HepG2 (cell line): ENCODE results near the gene SLC7A6OS. TPM values are rescaled to one million over a fixed set of nuclear protein-coding genes. Genes with fewer than 3 reads are reported as not detected.

ENCODE experiments used
- ATAC-seq: fragments of 200-7000 bp; cut with Tn5 transposase; 3 replicates; pipeline ENCODE4 v1.9.1; 2020; ENCODE audit warnings: mild to moderate bottlenecking, moderate library complexity
- BruUV-seq: library from RNA; stranded (reverse); fragments of 400-500 nt; replicated peaks from 2 replicates; lab custom pipeline; 2021; lab: Mats Ljungman, UMichigan
- CTCF ChIA-PET: fragments of 300-600 bp; formaldehyde crosslinking; extraction: SDS; loops from one replicate; lab custom pipeline; 2021; ENCODE audit warnings: low total read pairs, inconsistent platforms, low intra/inter-chr PET ratio; lab: Yijun Ruan, JAX
- POLR2A ChIA-PET: fragments of 350-600 bp; sonication (Branson Sonifier 250); formaldehyde crosslinking; loops from one replicate; lab custom pipeline; 2020; ENCODE audit warnings: antibody characterized with exemption, inconsistent platforms; lab: Yijun Ruan, JAX
- DNase-seq: peaks from one replicate; pipeline ENCODE4 v3.0.0-alpha.2; 2015; ENCODE audit warnings: low spot score
- FAIRE-seq: peaks from 3 replicates; lab custom pipeline; 2011; peaks lifted over from hg19 to GRCh38; lab: Jason Lieb, UNC
- H2AFZ ChIP-seq: one replicate; pipeline ENCODE4 v1.6.1; 2011; ENCODE audit warnings: low read length, inconsistent platforms
- H3K27ac ChIP-seq: fragments of 300-600 bp; 3 replicates; pipeline ENCODE4 v1.8.0; 2011; ENCODE audit warnings: mixed run types, mild to moderate bottlenecking, mixed read lengths, low read length, inconsistent platforms; ENCODE audit not compliant: insufficient read depth; ENCODE audit errors: extremely low read length
- H3K27me3 ChIP-seq, 2 experiments: fragments of 200-600 bp in 1 of 2; 2 replicates in 1 of 2; 3 replicates in 1 of 2; pipeline versions ENCODE4 v1.6.0 to v1.8.0; 2011; ENCODE audit warnings: low read length in 2 of 2, mild to moderate bottlenecking in 2 of 2, moderate library complexity in 2 of 2, inconsistent platforms in 1 of 2; ENCODE audit not compliant: insufficient read depth in 2 of 2, control insufficient read depth in 1 of 2
- H3K36me3 ChIP-seq, 2 experiments: fragments of 200-600 bp in 1 of 2; replicated peaks in 1 of 2; 2 replicates in 1 of 2; 3 replicates in 1 of 2; pipeline versions ENCODE4 v1.5.1 to v1.8.0; 2011; ENCODE audit warnings: low read length in 2 of 2, inconsistent platforms in 1 of 2; ENCODE audit not compliant: insufficient read depth in 2 of 2, control insufficient read depth in 1 of 2
- H3K4me1 ChIP-seq: 2 replicates; pipeline ENCODE4 v1.5.1; 2012; ENCODE audit warnings: low read length, inconsistent platforms; ENCODE audit not compliant: insufficient read depth
- H3K4me2 ChIP-seq: 2 replicates; pipeline ENCODE4 v1.6.0; 2011; ENCODE audit warnings: low read depth, low read length, inconsistent platforms
- H3K4me3 ChIP-seq, 3 experiments: fragments of 200-600 bp in 1 of 3; sonication (generic), shearing (Covaris generic) in 1 of 3; replicated peaks in 1 of 3; 2 replicates each; pipeline ENCODE4 v1.5.1; 2011 to 2016; ENCODE audit warnings: low read length in 3 of 3, inconsistent platforms in 2 of 3, low read depth in 2 of 3, mild to moderate bottlenecking in 2 of 3, control low read depth in 1 of 3, mixed read lengths in 1 of 3; ENCODE audit not compliant: insufficient read depth in 1 of 3
- H3K79me2 ChIP-seq: one replicate; pipeline ENCODE4 v1.6.1; 2011; ENCODE audit warnings: low read length, inconsistent platforms; ENCODE audit not compliant: insufficient read depth
- H3K9ac ChIP-seq: 2 replicates; pipeline ENCODE4 v1.6.0; 2011; ENCODE audit warnings: mild to moderate bottlenecking, low read depth, low read length, inconsistent platforms; ENCODE audit not compliant: insufficient read depth
- H3K9me3 ChIP-seq: 2 replicates; pipeline ENCODE4 v1.5.1; 2012; ENCODE audit warnings: mild to moderate bottlenecking, low read length
- H4K20me1 ChIP-seq: 2 replicates; pipeline ENCODE4 v1.6.0; 2011; ENCODE audit warnings: inconsistent platforms, mild to moderate bottlenecking, low read length, moderate library complexity; ENCODE audit not compliant: insufficient read depth
- FIP1L1 ChIP-seq: fragments of 200-400 bp; formaldehyde crosslinking; IDR thresholded peaks from 2 replicates; pipeline ENCODE4 v1.6.1; 2018; ENCODE audit warnings: low read depth, mild to moderate bottlenecking, low read length, moderate library complexity, borderline replicate concordance; ENCODE audit not compliant: insufficient read depth
- HIC2 ChIP-seq: sonication (generic); formaldehyde crosslinking; IDR thresholded peaks from 2 replicates; pipeline ENCODE4 v1.9.0; 2022; ENCODE audit warnings: low read depth, missing genetic modification reagents
- KAT8 ChIP-seq: IDR thresholded peaks from 2 replicates; pipeline ENCODE4 v1.6.1; 2016; ENCODE audit warnings: missing genetic modification reagents, missing compliant biosample characterization
- KDM5A ChIP-seq: fragments of 200-600 bp; sonication (generic); IDR thresholded peaks from 2 replicates; pipeline ENCODE4 v1.7.0; 2018; ENCODE audit warnings: antibody characterized with exemption, mild to moderate bottlenecking, low read length, borderline replicate concordance
- SNAI1 ChIP-seq: sonication (generic); formaldehyde crosslinking; IDR thresholded peaks from 2 replicates; pipeline ENCODE4 v1.5.0; 2020; ENCODE audit warnings: mild to moderate bottlenecking, missing genetic modification reagents, borderline replicate concordance
- TBP ChIP-seq: sonication (generic); formaldehyde crosslinking; IDR thresholded peaks from 2 replicates; pipeline ENCODE4 v1.5.0; 2020; ENCODE audit warnings: missing genetic modification reagents
- THYN1 ChIP-seq: sonication (generic); formaldehyde crosslinking; IDR thresholded peaks from 2 replicates; pipeline ENCODE4 v1.8.1; 2023; ENCODE audit warnings: low read depth, mild to moderate bottlenecking, moderate library complexity, missing genetic modification reagents, borderline replicate concordance
- TRIM24 ChIP-seq: sonication (generic); formaldehyde crosslinking; IDR thresholded peaks from 2 replicates; pipeline ENCODE4 v1.8.0; 2022; ENCODE audit warnings: mild to moderate bottlenecking, missing genetic modification reagents
- ZNF20 ChIP-seq: sonication (generic); formaldehyde crosslinking; IDR thresholded peaks from 2 replicates; pipeline ENCODE4 v1.4.0; 2020; ENCODE audit warnings: mild to moderate bottlenecking, moderate library complexity, missing genetic modification reagents
- WGBS: methylation state at CpG from one replicate; pipeline ENCODE4 v1.1.6; 2017; ENCODE audit warnings: low lambda C conversion rate; 5-methylcytosine and 5-hydroxymethylcytosine counted together
- in situ Hi-C: cut with HindIII; loops from 2 replicates; pipeline ENCODE4 v1.10.0; 2017; ENCODE audit warnings: low pct_unique_long_range_greater_than_20kb; ENCODE audit not compliant: extremely low pct_ligation_motif_present
- intact Hi-C: fragments of 100-400 bp; cut with micrococcal nuclease; formaldehyde crosslinking; loops from one replicate; pipeline ENCODE4 v1.10.0; 2022; ENCODE audit not compliant: unreplicated experiment
- polyA plus RNA-seq, 8 experiments: library from polyadenylated mRNA; depleted of rRNA in 3 of 8; stranded (reverse) in 7 of 8; unstranded in 1 of 8; fragments of >200 nt; fragmentation: Illumina TruSeq in 4 of 8; extraction: Trizol in 4 of 8; gene quantifications; 2 replicates each; pipeline versions ENCODE4 v1.2.1 to v1.2.3, GENCODE V29; 2011 to 2016; ENCODE audit warnings: low read depth in 4 of 8, missing spikeins in 1 of 8, mixed read lengths in 1 of 8; ENCODE audit not compliant: insufficient read depth in 1 of 8
- total RNA-seq, 5 experiments: library from RNA; depleted of rRNA; stranded (reverse); fragments of >200 nt; fragmentation: Illumina TruSeq; extraction: Trizol; gene quantifications; 2 replicates each; pipeline ENCODE4 v1.2.3, GENCODE V29; 2016; ENCODE audit warnings: low read depth in 1 of 5

Gene SLC7A6OS
- total and polyA plus RNA-seq, 2 of the 13 experiments (the other 11 are each of a cell fraction or from before 2014, with no cell fraction given): 11.2 to 21.5 TPM

GRCh38 chr16:68283801-68284598 is 26.7 kb downstream of the SLC7A6OS start:
- no peak overlapping the region for H3K9ac ChIP-seq
- WGBS: 88% methylated on average over 9 of the region's 9 CpGs
- H2AFZ ChIP-seq: no peak overlapping the region
- peaks cover 77% of the 10 kb centered on the region for H3K4me1 ChIP-seq
- intact Hi-C loops: no loop called here
- H4K20me1 ChIP-seq: no peaks in the 10 kb centered on the region
- no peak for DNase-seq
- H3K79me2 ChIP-seq: peaks cover 46% of the 10 kb centered on the region
- no peaks in the 10 kb centered on the region for H3K9me3 ChIP-seq
- POLR2A ChIA-PET: interaction anchor here (0.9 to 4.3 kb wide), 7 partner anchors 8 to 47 kb away, joined by 3 to 22 read pairs (median 5); partner anchors contain the start of genes ESRP2, PRMT7, SLC7A6 and SLC7A6OS
- H3K27me3 ChIP-seq: no peaks in the 10 kb centered on the region
- no peak for ATAC-seq
- no peak for TF ChIP-seq FIP1L1
- TF ChIP-seq TRIM24: no peak
- no peak for TF ChIP-seq ZNF20 (CRISPR knock-in tag)
- in situ Hi-C loops: no loop called here
- peaks cover 16 to 54% of the 10 kb centered on the region in 2 experiments for H3K36me3 ChIP-seq
- FAIRE-seq: no peak
- H3K4me3 ChIP-seq: no peak overlapping the region
- H3K27ac ChIP-seq: peak overlapping the region; percentile 3
- no peak overlapping the region for H3K4me2 ChIP-seq
- CTCF ChIA-PET: no interaction called here
- BruUV-seq: no TSS peak

GRCh38 chr16:68283346-68283745 is 27.4 kb downstream of the SLC7A6OS start:
- H3K9ac ChIP-seq: no peak overlapping the region
- H3K4me3 ChIP-seq: no peak overlapping the region
- FAIRE-seq (no peak), ATAC-seq (no peak)
- peaks cover 77% of the 10 kb centered on the region for H3K4me1 ChIP-seq
- TF ChIP-seq THYN1 (CRISPR knock-in tag): no peak
- no peak for TF ChIP-seq SNAI1 (CRISPR knock-in tag)
- no peak for TF ChIP-seq TBP (CRISPR knock-in tag)
- TF ChIP-seq HIC2 (CRISPR knock-in tag): no peak
- TF ChIP-seq KAT8 (CRISPR knock-in tag): no peak
- no peak for TF ChIP-seq KDM5A
- TF ChIP-seq, all 625 proteins: peak for 0
- no TSS peak for BruUV-seq
- H4K20me1 ChIP-seq: no peaks in the 10 kb centered on the region
- H3K4me2 ChIP-seq: no peak overlapping the region
- WGBS: 76% methylated on average over 5 of the region's 5 CpGs
- H3K27me3 ChIP-seq: no peaks in the 10 kb centered on the region
- in situ Hi-C loops: no loop called here
- no peak for DNase-seq
- H3K9me3 ChIP-seq: no peaks in the 10 kb centered on the region
- intact Hi-C loops: no loop called here
- H3K79me2 ChIP-seq: peaks cover 46% of the 10 kb centered on the region
- H3K36me3 ChIP-seq: peaks cover 16 to 51% of the 10 kb centered on the region in 2 experiments
- H2AFZ ChIP-seq: no peak overlapping the region
- peak overlapping the region; percentile 23 for H3K27ac ChIP-seq
- CTCF ChIA-PET: no interaction called here
- POLR2A ChIA-PET: interaction anchor here (0.9 to 4.3 kb wide), 7 partner anchors 11 to 47 kb away, joined by 3 to 22 read pairs (median 5); partner anchors contain the start of genes ESRP2, PRMT7, SLC7A6 and SLC7A6OS
